Neural progenitor cell (in vitro differentiated cells): ENCODE results near the gene ANKRD11. TPM values are rescaled to one million over a fixed set of nuclear protein-coding genes. Genes with fewer than 3 reads are reported as not detected.

ENCODE experiments used
- DNase-seq: peaks from one replicate; pipeline ENCODE4 v3.0.0-alpha.2; 2016; ENCODE audit warnings: low spot score
- H2AFZ ChIP-seq: fragments of 200-600 bp; sonication (generic); replicated peaks from 2 replicates; pipeline ENCODE4 v1.6.1; 2016; ENCODE audit warnings: antibody characterized with exemption
- H3F3A ChIP-seq: fragments of 200-600 bp; sonication (generic); 2 replicates; pipeline ENCODE4 v1.6.1; 2016; ENCODE audit warnings: antibody characterized with exemption, low read depth
- H3K27ac ChIP-seq: fragments of 200-600 bp; sonication (generic); 2 replicates; pipeline ENCODE4 v1.5.1; 2016; ENCODE audit warnings: mild to moderate bottlenecking
- H3K27me3 ChIP-seq: fragments of 200-600 bp; sonication (generic); 2 replicates; pipeline ENCODE4 v1.6.1; 2016; ENCODE audit warnings: mild to moderate bottlenecking, moderate library complexity
- H3K36me3 ChIP-seq: fragments of 200-600 bp; sonication (generic); 2 replicates; pipeline ENCODE4 v1.5.1; 2016
- H3K4me1 ChIP-seq: fragments of 200-600 bp; sonication (generic); 2 replicates; pipeline ENCODE4 v1.6.1; 2016; ENCODE audit warnings: mixed run types
- H3K4me2 ChIP-seq: fragments of 200-600 bp; sonication (generic); 2 replicates; pipeline ENCODE4 v1.6.1; 2016
- H3K4me3 ChIP-seq: fragments of 200-600 bp; sonication (generic); 2 replicates; pipeline ENCODE4 v1.5.1; 2016
- H3K79me2 ChIP-seq: fragments of 200-600 bp; sonication (generic); 2 replicates; pipeline ENCODE4 v1.6.1; 2016; ENCODE audit warnings: low read depth
- H3K9ac ChIP-seq: fragments of 200-600 bp; sonication (generic); 2 replicates; pipeline ENCODE4 v1.6.1; 2016
- H3K9me3 ChIP-seq: fragments of 200-600 bp; sonication (generic); 2 replicates; pipeline ENCODE4 v1.5.1; 2016; ENCODE audit warnings: low read depth
- H4K20me1 ChIP-seq: fragments of 200-600 bp; sonication (generic); 2 replicates; pipeline ENCODE4 v1.6.1; 2016; ENCODE audit warnings: low read depth
- H3K27ac Mint-ChIP-seq: 3 replicates; pipeline ENCODE4 v1.8.0; 2021; ENCODE audit warnings: mixed read lengths
- H3K27me3 Mint-ChIP-seq: 2 replicates; pipeline ENCODE4 v1.8.0; 2022; ENCODE audit warnings: low read depth, mild to moderate bottlenecking, inconsistent platforms, moderate library complexity, mixed read lengths; ENCODE audit not compliant: insufficient read depth
- H3K36me3 Mint-ChIP-seq: 3 replicates; pipeline ENCODE4 v1.8.0; 2021; ENCODE audit warnings: mixed read lengths
- H3K4me1 Mint-ChIP-seq: 3 replicates; pipeline ENCODE4 v1.8.0; 2021; ENCODE audit warnings: mixed read lengths
- H3K4me3 Mint-ChIP-seq: 3 replicates; pipeline ENCODE4 v1.8.0; 2021; ENCODE audit warnings: mild to moderate bottlenecking, moderate library complexity, mixed read lengths
- H3K9me3 Mint-ChIP-seq: 3 replicates; pipeline ENCODE4 v1.8.0; 2020; ENCODE audit warnings: mixed read lengths
- CTCF ChIP-seq: fragments of 200-600 bp; sonication (generic); IDR thresholded peaks from 2 replicates; pipeline ENCODE4 v1.5.1; 2017; ENCODE audit warnings: antibody characterized with exemption, mild to moderate bottlenecking
- EZH2 ChIP-seq: fragments of 200-600 bp; sonication (generic); IDR thresholded peaks from 2 replicates; pipeline ENCODE4 v1.6.1; 2017; ENCODE audit warnings: antibody characterized with exemption, mild to moderate bottlenecking, moderate library complexity
- EZH2phosphoT487 ChIP-seq: fragments of 200-600 bp; sonication (generic); IDR thresholded peaks from 2 replicates; pipeline ENCODE4 v1.6.1; 2017; ENCODE audit warnings: antibody characterized with exemption
- total RNA-seq: library from RNA; depleted of rRNA; stranded (reverse); fragments of >200 nt; gene quantifications from 2 replicates; pipeline ENCODE4 v1.2.3, GENCODE V29; 2015; ENCODE audit warnings: low replicate concordance

ANKRD11 gene
- total RNA-seq, 1 donor from 2014 or later, result 47.3 TPM

DNA sequence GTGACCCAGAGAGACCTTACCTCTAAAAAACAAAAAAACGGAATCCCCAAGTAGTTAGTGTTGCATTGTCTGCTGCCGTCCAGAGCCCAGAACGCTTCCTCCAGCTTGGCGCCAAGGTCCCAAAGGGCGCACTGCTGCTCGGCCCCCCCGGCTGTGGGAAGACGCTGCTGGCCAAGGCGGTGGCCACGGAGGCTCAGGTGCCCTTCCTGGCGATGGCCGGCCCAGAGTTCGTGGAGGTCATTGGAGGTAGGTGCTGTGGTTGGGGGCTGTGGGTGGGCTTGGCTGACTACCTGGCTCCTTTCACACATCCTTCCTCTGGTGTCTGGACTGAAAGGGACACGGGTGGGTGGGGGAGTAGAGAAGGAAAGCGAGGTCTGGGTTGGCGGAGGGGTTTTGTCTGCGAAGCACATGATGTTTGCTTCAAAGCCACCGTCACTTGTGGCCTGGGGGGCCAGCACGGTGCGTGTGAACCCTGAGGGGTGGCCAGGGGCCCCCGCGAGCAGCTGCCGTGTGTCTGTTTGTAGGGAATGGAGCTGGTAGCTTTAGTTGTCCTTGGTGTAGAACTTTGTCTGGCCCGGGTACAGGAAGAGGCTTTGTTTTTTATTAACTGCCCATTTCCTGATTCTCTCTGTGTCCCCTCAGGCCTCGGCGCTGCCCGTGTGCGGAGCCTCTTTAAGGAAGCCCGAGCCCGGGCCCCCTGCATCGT, 41.6 kb upstream of the ANKRD11 start:
- Histone ChIP-seq H3K79me2 (no peaks in the 10 kb centered on the region), H3K36me3 (no peaks in the 10 kb centered on the region), H3F3A (no peaks in the 10 kb centered on the region), H3K4me1 (no peaks in the 10 kb centered on the region), H3K4me3 (no peak overlapping the region), H2AFZ (no peak overlapping the region), H3K4me2 (no peak overlapping the region), H3K27ac (no peak overlapping the region), H3K27me3 (no peaks in the 10 kb centered on the region), H3K9ac (no peak overlapping the region), H3K9me3 (no peaks in the 10 kb centered on the region), H4K20me1 (no peaks in the 10 kb centered on the region)
- TF ChIP-seq EZH2phosphoT487, result no peak
- TF ChIP-seq EZH2, result no peak
- TF ChIP-seq CTCF, result no peak
- Mint-ChIP-seq H3K4me3 (no peak overlapping the region), H3K9me3 (no peaks in the 10 kb centered on the region), H3K27ac (no peak overlapping the region), H3K27me3 (no peaks in the 10 kb centered on the region), H3K4me1 (no peaks in the 10 kb centered on the region), H3K36me3 (peaks cover 41% of the 10 kb centered on the region)
- DNase-seq, result no peak

- no peaks in the 10 kb centered on the region for H3K9me3 Mint-ChIP-seq
- no peak overlapping the region for H2AFZ ChIP-seq
- H4K20me1 ChIP-seq, result peaks cover 7% of the 10 kb centered on the region
- H3K27ac Mint-ChIP-seq, result no peak overlapping the region
- no peak for DNase-seq
- no peaks in the 10 kb centered on the region for H3K79me2 ChIP-seq
- peaks cover 45% of the 10 kb centered on the region for H3K36me3 Mint-ChIP-seq
- no peaks in the 10 kb centered on the region for H3F3A ChIP-seq
- no peak overlapping the region for H3K27ac ChIP-seq
- no peaks in the 10 kb centered on the region for H3K4me1 Mint-ChIP-seq
- H3K4me1 ChIP-seq, result no peaks in the 10 kb centered on the region
- no peak for TF ChIP-seq EZH2phosphoT487
- no peak for TF ChIP-seq EZH2
- no peak for TF ChIP-seq CTCF
- peaks cover 3% of the 10 kb centered on the region for H3K36me3 ChIP-seq
- no peaks in the 10 kb centered on the region for H3K9me3 ChIP-seq
- no peaks in the 10 kb centered on the region for H3K27me3 Mint-ChIP-seq
- no peaks in the 10 kb centered on the region for H3K27me3 ChIP-seq
- no peak overlapping the region for H3K9ac ChIP-seq
- no peak overlapping the region for H3K4me3 Mint-ChIP-seq
- no peak overlapping the region for H3K4me3 ChIP-seq
- H3K4me2 ChIP-seq, result no peak overlapping the region
Observed at GRCh38 chr16:89530401-89531381, 40.3 kb upstream of the ANKRD11 start.

DNA sequence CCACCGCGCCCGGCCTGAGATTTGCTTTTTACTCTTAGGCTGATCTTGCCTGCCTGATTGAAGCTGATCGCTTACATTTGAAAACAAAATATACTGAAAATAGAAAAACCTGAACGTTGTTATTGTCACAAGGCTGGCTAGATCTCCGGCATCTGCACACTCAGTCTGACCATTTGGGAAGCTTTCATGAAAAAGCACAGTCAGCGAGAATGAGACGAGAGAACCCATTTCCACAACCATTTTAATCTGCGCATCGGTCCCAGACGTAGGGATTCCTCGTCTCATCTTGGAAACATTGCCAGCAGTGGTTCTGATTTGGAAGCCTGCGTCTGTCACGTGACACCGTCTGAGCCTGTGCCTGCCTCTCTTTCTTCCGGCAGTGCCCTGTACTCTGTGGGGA, 38.7 kb upstream of the ANKRD11 start:
- Histone ChIP-seq H3K79me2 (peaks cover 6% of the 10 kb centered on the region), H3K27ac (no peak overlapping the region), H3K36me3 (peaks cover 3% of the 10 kb centered on the region), H3F3A (no peaks in the 10 kb centered on the region), H3K9ac (no peak overlapping the region), H2AFZ (no peak overlapping the region), H3K9me3 (no peaks in the 10 kb centered on the region), H3K4me1 (no peaks in the 10 kb centered on the region), H4K20me1 (peaks cover 7% of the 10 kb centered on the region), H3K4me3 (no peak overlapping the region), H3K4me2 (no peak overlapping the region), H3K27me3 (no peaks in the 10 kb centered on the region)
- Mint-ChIP-seq H3K4me1 (no peaks in the 10 kb centered on the region), H3K4me3 (no peak overlapping the region), H3K27ac (peak overlapping the region; percentile 33), H3K36me3 (peaks cover 38% of the 10 kb centered on the region), H3K9me3 (no peaks in the 10 kb centered on the region), H3K27me3 (no peaks in the 10 kb centered on the region)
- no peak for DNase-seq
- TF ChIP-seq CTCF, result no peak
- no peak for TF ChIP-seq EZH2
- no peak for TF ChIP-seq EZH2phosphoT487
